Stimulated activated CD4-positive, alpha-beta T cell treated with anti-CD3 and anti-CD28 coated beads, Interleukin-12 subunit alpha, Interleukin-12 subunit beta, amount 100 ng/mL, for 4 hours (primary cell): ENCODE results near the gene TCP11.
A peak's percentile ranks its signal among the peaks of the same experiment; 100 is the strongest.

Experiments used
- DNase-seq: peaks from one replicate; pipeline ENCODE4 v3.0.0-alpha.2; 2020

The TCP11 gene

DNA sequence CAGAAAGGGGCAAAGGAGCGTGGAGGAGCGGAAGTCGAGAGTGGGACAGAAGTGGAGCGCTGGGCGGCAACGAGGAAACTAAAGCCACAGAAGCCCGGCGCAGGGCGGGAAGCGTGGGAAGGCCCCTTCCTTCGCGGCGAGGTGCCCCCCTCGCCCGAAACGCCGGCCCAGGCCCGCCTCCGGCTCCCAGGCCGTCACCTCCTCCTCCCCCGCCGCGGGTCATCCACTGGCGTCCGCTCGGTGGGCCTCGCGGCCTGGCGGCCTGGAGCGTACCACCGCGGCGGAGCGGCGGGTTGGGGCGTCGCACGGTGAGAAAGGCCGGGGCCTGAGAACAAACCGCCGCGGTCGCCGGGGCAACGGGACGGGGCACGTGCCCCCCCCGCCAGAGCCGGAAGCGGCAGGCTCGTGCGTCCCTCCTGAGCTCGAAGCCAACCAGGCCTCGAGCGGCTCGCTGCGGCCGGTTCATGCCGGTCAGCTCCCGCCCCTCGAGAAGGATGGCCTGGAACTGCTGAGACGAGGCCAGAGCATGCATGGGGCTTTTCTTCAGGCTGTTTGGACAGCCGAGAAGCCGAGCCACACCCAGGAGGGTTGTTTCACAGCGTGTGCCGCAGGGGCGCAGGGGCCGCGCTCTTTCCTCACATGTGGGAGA is at the start of gene TCP11:
Gene TCP11, minus strand, starts transcription at position 333 of the 649 bp plus-strand sequence. CDS start 469 bp downstream, outside the sequence.
- peak; percentile 8 for DNase-seq

DNA sequence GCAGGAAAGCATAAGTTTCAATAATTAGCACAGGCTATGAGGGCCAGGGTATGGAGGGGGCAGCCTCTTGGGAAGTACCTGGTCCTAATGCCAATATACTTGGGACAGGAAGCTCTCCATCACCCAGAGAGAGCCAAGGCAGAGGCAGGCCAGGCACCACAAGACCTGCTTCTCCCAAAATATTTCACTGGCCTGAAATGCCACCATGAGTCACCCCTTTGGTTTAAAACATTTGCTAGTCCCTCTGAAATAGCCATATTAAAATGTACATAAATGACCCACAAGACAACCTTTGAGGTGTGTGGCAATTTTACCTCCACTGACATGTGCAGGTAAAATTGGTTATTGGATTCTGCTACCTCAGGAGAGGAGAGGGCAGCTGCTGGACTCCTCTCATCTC is 49.2 kb upstream of the TCP11 start:
- DNase-seq = no peak

DNA sequence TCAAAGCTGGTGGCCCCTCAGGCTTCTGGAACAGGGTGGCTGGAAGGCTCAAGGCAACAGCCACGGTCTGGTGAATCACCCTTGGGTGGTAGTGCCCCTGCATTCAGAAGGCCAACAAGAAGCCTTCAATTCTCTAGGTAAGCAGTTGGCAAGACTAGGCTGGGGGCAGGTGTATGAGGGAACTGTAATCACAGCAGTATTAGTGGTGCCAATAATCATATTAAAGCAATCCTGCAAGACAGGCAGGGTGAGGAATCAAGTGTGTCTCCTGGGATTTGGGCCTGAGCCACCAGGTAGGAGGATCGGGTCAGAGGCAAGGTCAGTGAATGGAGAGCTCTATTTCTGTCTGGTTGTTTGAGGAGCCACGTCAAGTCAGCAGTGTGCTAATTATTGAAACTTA is 47.7 kb upstream of the TCP11 start:
- no peak for DNase-seq

DNA sequence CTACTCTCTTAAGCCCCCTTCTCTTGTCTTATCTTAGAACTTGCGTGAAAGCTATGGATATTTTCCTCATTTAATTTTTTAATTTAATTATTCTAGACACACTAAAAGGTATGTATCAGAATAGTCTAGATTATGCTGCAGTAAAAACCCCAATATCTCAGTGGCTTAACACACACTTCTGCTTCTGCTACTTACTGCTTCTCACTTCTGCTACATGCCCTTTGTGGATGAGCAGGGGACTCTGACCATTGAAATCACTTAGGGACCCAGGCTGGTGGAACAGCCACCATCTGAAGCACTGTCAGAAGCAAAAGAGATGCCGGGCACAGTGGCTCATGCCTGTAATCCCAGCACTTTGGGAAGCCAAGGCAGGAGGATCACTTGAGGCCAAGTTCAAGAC is 45.4 kb upstream of the TCP11 start:
- no peak for DNase-seq

DNA sequence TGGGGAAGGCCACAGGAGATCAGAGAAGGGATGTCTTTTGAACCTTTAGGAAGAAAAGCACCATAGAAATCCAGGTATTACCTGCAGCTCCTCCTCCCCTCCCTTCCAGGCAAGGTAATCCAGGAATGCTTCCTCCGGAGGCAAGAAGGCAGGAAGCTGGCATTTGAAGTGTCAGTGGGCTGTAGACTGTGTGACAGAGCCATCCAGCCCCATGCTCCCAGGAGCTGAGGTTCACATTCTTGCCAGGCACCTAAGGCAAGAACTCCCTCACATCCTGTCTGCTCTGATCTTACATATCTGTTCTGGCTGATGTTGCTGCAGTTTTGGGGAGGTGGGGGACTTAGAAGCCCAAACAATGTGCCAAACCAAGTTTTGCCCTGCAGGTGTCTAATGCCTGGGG is 44.8 kb upstream of the TCP11 start:
- no peak for DNase-seq

DNA sequence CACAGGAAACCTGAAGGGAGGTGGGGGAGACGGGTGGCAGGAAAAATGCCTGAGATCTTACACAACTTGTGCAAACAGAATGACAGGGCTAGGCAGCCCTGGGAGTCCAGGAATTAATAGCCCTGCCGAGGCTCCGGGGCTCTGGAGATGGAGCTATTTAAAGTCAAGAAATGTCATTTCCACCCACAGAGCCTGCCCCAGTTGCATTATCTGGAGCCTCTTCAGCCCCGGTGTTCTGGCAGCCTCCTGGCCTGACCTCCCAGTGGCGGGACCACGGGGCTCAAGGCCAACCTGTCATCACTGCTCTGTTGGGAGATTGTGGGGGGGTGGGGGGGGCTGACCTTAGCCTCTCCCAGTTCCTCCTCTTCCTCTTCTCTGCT is 44.2 kb upstream of the TCP11 start:
- no peak for DNase-seq

DNA sequence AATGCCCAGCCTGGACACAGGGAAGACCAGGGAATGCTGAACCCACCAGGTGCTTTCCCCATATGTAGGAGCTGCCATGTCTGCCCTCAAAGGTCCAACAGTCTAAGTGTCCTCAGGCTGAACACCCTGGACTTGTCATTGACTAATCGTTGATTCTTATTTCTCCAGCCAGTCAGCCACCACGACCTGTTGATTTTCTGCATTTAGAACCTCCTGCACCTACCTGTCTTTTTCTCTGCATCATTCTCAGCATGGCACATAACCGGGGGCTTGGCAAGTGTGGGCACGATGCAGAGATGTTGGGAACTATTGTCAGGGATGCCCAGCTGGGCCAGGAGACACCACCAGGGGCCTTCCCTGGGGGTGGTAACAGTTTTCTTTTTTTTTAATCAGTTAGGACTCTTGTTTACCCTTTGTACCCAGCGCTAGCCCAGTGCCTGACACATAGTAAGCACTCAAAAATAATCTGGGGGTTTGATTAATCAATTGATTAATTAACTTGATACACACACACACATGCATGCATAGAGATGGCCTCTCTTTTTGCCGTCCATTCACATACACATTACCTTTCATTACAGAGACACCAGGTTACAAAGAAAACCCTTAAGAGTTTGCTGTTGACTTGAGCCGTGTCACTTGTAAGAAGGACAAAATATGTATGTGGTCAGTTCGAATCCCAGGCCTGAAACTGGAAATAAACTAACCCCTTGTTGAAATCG is 43.6 kb upstream of the TCP11 start:
- DNase-seq = no peak

DNA sequence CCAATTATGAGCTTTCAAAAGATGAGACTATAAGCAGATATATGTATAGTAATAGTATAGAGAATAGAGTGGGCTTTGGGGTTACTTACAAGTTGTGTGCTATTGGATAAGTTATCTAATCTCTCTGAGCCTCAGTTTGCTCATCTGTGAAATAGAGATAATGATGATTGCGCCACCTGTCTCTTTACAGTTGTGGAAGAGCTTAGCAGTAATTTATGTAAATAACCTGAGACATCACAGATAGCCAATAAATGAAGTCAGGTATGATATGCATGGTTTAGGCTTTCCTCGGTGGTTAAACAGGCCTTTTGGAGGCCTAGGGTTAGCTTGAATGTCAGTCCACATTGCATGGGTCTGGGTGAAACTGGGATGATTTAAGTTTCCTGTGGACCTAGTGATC is 42.8 kb upstream of the TCP11 start:
- DNase-seq = no peak

DNA sequence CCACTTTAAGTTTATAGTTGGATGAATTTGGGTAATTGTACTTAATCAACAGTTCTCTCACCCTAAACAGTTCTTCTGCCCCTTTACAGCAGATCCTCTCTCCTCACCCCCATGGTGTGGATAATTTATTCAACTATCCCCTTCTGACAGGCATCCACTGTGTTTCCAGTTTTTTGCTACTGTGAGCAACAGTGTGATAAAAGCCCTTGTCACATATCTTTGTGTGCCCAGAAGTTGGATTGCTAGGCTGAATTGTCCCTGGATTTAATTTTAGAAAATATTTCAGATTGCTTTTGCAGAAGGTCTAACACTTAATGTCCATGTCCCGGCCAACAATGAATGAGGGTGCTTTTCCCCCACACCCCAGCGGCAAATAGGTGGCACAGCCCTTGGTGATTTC is 42.1 kb upstream of the TCP11 start:
- no peak for DNase-seq

DNA sequence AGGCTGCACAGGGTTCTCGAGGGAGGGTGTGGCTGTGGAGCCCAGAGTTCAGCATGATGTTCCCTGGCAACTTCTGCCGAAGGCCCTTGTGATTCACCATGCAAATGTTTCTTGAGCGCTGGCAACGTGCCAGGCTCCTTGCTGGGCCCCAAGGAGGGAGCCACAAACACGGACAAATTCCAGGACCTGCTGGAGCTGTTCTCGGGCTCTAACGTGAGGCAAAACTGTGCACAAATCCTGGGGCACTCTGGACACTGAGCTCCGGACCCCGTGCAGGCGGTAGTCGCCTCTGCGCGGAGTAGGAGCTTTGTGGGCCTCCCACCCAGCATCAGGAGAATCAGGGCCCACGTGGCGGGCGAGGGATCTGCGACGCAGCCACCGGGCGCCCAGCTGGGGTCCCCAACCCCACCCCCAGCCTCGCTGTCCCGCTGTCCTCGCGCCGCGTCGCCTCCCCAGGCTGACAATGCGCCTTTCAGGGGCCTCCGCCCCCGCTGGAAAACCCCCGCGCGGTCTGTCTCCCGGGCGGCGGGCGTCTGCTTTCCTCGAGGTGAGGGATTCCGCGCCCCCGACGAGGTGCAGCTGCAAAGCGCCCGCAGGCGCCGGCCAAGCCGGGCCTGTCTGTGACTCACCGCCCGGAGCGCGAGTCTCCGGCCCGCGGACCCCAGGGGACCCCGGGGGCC is 40.9 kb upstream of the TCP11 start:
- DNase-seq = no peak

DNA sequence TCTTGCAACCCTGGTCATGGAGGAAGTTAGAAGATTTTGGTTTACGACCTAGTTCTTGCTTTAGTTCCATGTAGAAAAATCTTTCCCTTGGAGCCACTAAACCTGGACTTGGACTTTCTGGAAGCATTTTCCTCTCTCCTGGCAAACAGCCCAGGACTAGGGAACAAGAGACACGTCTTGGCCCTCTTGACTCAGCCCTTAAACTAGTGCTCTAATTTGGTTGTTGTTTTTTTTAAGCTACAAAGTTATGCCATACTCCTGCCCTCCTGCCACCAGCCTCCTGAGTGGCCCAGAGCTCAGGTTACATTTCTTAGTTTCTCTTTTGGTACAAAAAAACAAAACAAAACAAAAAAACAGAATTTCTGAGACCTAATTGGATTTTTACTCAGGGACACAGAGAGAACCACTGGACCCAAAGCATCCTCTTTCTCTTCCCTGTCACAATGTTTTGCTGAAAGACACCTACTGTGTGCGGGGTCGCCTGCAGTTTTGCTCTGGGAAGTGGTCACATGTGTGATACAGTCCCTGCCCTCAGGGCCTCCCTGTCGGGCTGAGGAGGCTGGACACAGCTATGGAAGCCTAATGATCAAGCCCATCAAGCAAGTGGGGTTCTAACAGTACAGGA is 40.3 kb upstream of the TCP11 start:
- DNase-seq = no peak

DNA sequence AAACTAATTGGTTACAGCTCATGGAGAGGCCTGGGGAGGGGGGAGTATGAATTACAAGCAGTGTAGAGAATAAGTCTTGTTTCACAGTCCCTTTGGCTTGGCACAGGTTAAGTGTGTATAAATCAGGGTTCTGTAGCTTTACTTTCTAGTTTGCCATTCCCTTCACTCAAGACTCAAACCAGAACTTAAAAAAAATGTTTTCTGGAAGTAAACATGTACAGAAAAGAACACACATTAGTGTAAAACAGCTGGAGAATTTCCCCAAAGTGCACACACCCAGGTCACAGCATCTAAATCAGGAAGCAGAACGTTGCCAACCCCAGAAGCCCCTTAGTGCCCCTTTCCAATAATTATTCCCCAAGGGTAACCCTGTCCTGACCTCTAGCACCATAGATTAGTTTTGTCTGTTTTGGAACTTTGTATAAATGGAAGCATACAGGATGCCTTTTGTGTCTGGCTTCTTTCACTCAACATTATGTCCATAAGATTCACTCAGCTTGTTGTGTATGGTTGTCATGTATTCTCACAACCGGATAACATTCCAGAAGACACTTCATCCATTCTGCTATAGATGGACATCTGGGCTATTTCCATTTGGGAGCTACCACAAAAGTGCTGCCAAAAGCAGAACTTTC is 38.9 kb upstream of the TCP11 start:
- no peak for DNase-seq

DNA sequence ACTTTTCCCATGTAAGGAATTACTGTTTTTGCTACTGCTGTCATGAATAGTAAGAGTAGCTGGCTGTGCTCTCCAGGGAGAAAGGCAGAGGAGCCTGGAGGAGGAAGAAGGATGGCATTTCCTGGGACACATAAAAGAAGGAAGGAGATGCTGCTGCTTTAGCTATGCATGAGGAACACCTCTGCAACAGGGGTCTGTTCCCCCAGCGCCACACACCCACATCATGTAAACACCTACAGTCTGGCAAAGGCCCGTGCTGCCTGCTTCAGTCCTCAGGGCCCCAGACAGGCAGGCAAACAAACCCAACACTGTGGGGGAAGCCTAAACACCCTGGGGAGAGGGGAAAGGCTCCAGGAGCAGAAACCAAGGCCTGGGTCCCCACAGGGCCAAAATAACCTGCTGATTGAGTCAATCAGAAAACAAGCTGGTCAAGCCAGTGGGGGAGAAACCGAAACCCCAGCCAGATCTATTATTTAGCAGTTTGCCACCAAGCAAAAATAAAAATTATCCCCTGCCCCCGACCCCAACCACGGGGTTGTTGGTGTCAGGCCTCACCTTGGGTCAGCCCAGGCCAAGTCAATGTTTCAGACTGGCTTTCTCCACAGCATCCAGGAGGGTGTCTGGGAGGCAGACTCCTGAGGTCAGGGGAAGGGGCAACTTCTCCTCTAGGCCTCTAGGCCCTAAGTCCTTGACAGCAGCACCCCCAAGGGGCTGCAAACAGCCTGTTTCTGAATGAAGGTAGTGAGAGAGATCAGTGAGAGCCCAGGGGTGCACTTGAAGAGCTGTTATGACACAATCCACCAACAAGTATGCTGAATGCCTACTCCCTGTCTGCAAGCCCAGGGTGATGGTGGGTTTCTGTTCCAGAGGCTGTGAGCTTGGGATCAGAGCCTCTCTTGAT is 38.0 kb upstream of the TCP11 start:
- DNase-seq = no peak

DNA sequence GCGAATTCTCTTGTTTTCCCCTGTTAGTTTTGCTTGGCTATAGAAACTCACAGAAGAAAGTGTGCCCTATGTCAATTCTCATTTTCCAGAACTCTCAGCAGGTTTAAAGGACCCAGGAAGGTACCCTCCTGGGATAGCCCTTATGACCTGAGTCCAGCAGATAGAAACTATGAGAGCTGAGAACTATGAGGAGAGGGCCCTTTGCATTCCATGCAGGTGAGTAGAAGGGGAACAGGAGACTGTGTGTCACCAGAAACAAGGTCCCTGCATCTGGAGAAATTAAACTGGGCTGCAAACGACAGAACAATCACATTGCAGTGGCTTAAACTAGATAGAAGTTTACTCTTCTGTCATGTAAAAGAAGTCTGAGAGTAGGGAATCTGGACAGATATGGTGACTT is 36.9 kb upstream of the TCP11 start:
- DNase-seq = no peak

DNA sequence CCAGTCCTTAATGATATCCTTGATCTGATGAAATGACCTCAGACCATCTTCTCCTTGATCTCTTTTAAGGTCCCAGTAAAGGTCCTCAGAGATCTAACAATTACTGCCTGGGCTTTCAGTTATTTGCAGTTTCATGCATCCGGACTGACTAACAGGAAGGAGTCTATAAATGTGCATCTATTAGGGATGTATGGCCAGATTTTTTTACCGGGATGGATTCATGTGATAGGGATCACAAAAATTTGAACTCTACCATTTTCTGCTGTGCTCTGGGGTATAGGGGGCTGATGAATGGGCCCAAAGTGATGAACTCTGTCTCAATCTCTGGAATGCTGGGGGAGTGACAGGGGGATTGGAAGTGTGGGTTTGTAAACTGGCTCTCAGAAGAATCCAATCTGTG is 36.5 kb upstream of the TCP11 start:
- DNase-seq = no peak

DNA sequence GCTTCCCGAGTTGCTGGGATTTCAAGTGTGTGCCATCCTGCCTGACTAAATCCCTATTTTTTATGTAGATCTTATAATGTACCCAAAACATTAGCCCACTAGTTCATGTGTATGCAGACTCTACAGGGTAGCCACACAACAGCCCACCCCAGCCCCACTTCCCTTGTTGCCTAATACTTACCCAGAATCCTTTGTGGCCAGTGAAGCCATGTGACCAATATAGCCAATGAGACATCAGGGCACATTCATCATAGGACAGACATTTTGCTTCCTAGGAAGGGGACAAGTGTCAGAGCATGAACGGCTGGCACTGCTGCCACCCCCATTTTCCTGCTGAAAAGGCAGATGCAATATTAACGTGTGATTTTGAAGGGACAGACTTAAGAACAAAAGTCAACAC is 36.0 kb upstream of the TCP11 start:
- no peak for DNase-seq

DNA sequence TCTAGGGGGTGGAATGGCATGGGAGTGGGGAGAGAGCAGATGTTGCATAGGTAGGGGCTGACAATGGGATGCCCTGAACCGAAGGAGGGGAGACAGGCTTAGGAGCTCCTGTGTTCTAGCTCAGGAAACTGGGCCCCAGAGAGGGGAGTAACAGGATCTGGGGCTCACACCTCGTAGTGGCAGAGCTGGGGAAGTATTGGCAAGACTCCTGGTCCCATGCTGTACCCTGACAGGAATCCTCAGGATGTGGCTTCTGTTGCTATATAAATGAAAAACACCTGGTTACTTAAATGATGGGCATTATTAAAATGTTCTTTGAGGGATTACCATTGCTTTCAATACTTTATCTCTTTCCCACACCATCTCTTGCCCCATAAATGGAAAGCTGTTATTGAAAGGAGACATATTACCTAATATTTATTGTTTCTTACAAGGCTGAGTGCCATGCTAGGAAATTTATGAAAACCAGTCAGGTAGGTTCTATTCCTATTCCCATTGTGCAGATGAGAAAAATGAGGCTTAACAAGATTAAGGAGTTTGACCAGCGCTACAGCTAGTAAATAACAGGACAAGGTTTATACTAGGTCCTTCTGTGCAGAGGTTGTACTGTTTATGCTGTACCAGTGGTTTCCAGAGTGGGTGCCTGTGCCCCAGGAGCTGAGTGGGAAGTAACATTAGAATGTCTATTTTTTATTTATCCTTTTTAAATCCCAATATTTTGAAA is 35.3 kb upstream of the TCP11 start:
- DNase-seq = no peak

DNA sequence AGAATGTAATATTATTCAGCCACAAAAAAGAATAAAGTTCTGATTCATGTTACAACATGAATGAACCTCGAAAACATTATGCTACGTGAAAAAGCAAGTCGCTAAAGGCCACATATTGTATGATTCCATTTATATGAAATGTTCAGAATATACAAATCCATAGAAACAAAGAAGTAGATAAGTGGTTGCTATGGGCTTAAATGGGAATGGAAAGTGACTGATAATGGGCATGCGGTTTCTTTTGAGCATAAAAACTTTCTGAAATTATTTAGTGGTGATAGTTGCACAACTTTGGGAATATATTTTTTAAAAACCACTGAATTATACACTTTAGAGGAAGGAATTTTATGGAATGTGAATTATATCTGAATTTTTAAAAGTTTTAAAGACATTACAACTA is 33.4 kb upstream of the TCP11 start:
- DNase-seq = no peak

DNA sequence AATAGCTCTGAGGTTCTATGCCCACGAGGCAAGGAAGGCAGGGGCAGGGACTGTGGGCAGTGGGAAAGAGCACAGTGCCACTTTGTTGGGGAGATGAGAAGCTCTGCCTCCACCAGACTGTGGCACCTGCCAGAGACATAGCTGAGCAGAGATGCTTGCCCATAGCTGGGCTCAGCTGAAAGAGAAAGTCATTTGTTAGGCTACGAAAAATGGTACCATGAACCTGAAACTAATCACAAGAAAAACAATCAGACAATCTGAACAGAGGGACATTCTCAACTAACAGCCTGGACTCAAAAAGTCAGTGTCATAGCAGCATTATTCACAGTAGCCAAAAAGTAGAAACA is 32.9 kb upstream of the TCP11 start:
- DNase-seq = no peak

DNA sequence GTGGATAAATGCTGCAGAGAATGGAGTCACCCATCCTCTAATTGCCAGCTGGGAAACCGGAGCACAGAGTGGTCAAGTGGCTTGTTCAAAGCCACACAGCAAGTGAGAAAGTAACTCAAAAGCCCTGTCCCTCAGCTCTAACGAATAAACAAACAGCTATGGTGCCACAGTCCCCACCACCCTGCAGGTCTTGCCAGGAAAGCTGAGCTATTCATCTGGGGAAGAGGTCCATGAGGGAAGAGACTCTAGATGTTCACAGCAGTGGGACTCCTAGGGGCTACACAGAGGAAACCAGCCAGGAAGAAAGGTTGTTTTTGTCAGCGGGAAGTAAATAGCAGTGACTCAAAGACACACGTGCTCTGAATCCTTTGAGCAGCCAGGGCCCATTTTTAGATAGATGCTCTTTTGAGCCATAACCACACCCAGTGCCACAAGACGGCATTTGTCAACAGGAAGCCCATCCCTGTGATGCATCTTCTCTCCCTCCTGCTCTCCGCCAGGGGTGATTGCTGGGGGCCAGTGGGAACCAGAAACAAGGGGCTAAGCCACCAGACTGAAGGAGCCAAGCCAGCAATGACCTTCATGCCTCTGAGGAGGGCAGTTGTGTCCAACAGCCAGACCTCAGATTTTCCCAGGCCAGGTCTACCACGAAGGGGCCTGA is 32.4 kb upstream of the TCP11 start:
- no peak for DNase-seq

DNA sequence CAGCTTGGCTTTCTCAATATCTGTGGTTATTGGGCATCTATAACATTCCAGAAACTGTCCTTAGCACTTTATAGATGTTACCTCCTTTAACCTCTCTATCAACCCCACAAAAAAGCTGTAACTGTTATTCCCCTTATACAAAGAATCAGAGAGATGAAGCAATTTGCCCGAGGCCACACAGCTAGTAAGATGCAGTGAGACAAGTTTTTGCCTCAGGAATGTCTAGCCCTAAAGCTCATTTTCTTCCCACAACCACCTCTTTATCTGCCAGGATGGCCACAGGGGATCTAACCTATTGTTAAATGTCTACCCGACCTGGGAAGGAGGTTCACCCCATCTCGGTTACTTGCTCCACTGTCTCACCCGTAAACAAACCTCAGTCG is 31.9 kb upstream of the TCP11 start:
- no peak for DNase-seq
